ENCODE results near the gene CNN1.
"Not testable (repeated sequence)": the region's sequence is repeated elsewhere in the genome, so short reads cannot be mapped to it uniquely, and the experiment has no call there.

The CNN1 gene

GRCh38 chr19:11594084-11594483, 55.4 kb downstream of the CNN1 start:
- DNase-seq (ENCODE audit: low read depth) = no peak
- TF ChIP-seq CTCF (IDR thresholded peaks at IDR 0.05; ENCODE audit: low read depth, low read length, missing control alignments) = no peak
- H3K4me3 ChIP-seq (ENCODE audit: low read depth, low read length) = no peak overlapping the region

DNA sequence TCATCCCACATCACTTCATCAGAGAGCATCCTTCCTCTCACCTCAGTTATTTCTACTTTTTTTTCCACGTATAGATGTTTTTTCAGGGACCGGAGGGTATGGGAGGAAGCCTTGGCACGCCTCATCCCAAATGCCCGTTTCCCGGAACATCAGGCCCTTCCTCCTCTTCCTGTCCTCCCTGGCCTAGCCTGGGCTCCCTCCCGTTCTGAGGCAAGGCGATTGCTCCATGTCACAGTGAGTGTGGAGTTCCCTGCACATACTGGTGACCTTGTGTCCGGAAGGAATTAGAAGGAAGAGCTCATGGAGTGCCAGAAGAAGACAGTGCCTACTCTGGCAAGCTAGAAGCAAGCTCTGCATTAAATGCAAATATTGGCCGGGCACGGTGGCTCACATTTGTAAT, 57.5 kb downstream of the CNN1 start:
- DNase-seq (ENCODE audit: low read depth) = no peak
- H3K4me3 ChIP-seq (ENCODE audit: low read depth, low read length) = no peak overlapping the region
- no peak for TF ChIP-seq CTCF (IDR thresholded peaks at IDR 0.05; ENCODE audit: low read depth, low read length, missing control alignments)

GRCh38 chr19:11597202-11598102, 58.8 kb downstream of the CNN1 start, which contains the start of gene ZNF627:
TSS of gene ZNF627 (plus strand) at chr19:11597483. CDS start at chr19:11597628, 145 bp downstream.
- H3K4me3 ChIP-seq (ENCODE audit: low read depth, low read length) = peak within 1 kb of the TSS; percentile 90
- peak; percentile 98 for DNase-seq (ENCODE audit: low read depth)
- TF ChIP-seq CTCF (IDR thresholded peaks at IDR 0.05; ENCODE audit: low read depth, low read length, missing control alignments) = peak; percentile 13

DNA sequence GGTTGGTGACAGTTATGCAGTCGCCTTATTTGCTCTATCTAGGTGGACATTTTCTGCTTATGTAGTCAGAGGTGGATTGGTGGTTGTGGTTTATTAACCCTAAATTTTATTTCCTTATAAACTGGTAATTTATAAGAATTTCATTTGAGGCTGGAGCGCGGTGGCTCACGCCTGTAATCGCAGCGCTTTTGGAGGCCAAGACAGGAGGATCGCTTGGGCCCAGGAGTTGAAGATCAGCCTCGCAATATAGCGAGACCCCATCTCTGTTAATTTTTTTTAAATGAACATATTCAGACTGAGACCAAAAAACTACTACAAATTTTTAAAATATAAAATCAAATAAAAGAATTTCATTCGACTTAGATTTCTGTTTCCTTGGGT, 59.4 kb downstream of the CNN1 start:
- TF ChIP-seq CTCF (IDR thresholded peaks at IDR 0.05; ENCODE audit: low read depth, low read length, missing control alignments) = no peak
- H3K4me3 ChIP-seq (ENCODE audit: low read depth, low read length) = peak overlapping the region; percentile 90
- DNase-seq (ENCODE audit: low read depth) = no peak

DNA sequence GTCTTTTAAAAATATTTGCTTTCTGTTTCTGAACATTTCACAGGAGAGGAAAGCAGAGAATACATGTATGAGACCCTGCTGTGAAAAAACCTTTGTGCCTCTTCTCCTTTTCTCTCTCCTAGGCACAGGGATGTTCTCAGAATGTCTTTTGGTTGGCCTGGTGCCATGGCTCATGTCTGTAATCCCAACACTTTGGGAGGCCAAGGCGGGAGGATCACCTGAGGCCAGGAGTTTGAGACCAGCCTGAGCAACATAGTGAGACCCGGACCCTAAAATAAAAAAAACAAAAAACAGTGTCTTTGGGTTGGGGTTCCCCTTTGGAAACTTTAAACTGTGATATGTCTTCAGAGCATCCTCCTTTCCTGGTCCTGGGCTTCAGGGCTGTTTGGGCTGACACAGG, 60.1 kb downstream of the CNN1 start:
- H3K4me3 ChIP-seq (ENCODE audit: low read depth, low read length) = peak overlapping the region; percentile 90; the same call in 1 of the 2 replicates
- DNase-seq (ENCODE audit: low read depth) = no peak
- no peak for TF ChIP-seq CTCF (IDR thresholded peaks at IDR 0.05; ENCODE audit: low read depth, low read length, missing control alignments)

GRCh38 chr19:11599704-11600103, 61.1 kb downstream of the CNN1 start:
- H3K4me3 ChIP-seq (ENCODE audit: low read depth, low read length); DNase-seq (ENCODE audit: low read depth): not testable (repeated sequence)
